HEK293 (cell line): Measurements from ENCODE around the gene HNRNPC.
"Not testable (repeated sequence)": the region's sequence is repeated elsewhere in the genome, so short reads cannot be mapped to it uniquely, and the experiment has no call there.

Experiments
- CTCF ChIA-PET: fragments of 350-600 bp; formaldehyde crosslinking; extraction: SDS; loops from one replicate; lab custom pipeline; 2021; ENCODE audit warnings: antibody characterized with exemption; lab: Yijun Ruan, JAX
- POLR2A ChIA-PET: fragments of 300-600 bp; formaldehyde crosslinking; extraction: SDS; loops from one replicate; lab custom pipeline; 2020; ENCODE audit warnings: antibody characterized with exemption, inconsistent platforms; lab: Yijun Ruan, JAX
- H3K27ac ChIP-seq: fragments of 200-500 bp; sonication (Bioruptor generic); 2 replicates; pipeline ENCODE4 v1.5.1; 2014; ENCODE audit warnings: low read depth, low read length, control low read depth, inconsistent platforms; ENCODE audit errors: extremely low read depth
- H3K36me3 ChIP-seq, 2 experiments: fragments of 200-500 bp in 1 of 2; sonication (Bioruptor generic) in 1 of 2; 1 replicate in 1 of 2; 2 replicates in 1 of 2; pipeline ENCODE4 v1.5.1; 2014 to 2017; ENCODE audit warnings: inconsistent platforms in 2 of 2, low read length in 2 of 2; ENCODE audit not compliant: control insufficient read depth in 2 of 2, insufficient read depth in 1 of 2
- H3K4me1 ChIP-seq: fragments of 200-500 bp; sonication (Bioruptor generic); 2 replicates; pipeline ENCODE4 v1.5.1; 2014; ENCODE audit warnings: mild to moderate bottlenecking, low read length, inconsistent platforms; ENCODE audit not compliant: control insufficient read depth, insufficient read depth
- H3K4me3 ChIP-seq: 2 replicates; pipeline ENCODE4 v1.5.1; 2011; ENCODE audit warnings: low read depth, mild to moderate bottlenecking, control low read depth, low read length, moderate library complexity
- H3K9me3 ChIP-seq: fragments of 200-500 bp; sonication (Bioruptor generic); 2 replicates; pipeline ENCODE4 v1.5.1; 2014; ENCODE audit warnings: low read depth, low read length, inconsistent platforms; ENCODE audit not compliant: control insufficient read depth, insufficient read depth
- KLF9 ChIP-seq: fragments of 450-650 bp; formaldehyde crosslinking; IDR thresholded peaks from 2 replicates; pipeline ENCODE4 v1.5.1; 2016; ENCODE audit warnings: missing biosample characterization, missing genetic modification characterization, low read depth
- OSR2 ChIP-seq: fragments of 450-650 bp; formaldehyde crosslinking; IDR thresholded peaks from 2 replicates; pipeline ENCODE4 v1.5.1; 2016; ENCODE audit warnings: missing biosample characterization, missing genetic modification characterization
- PRDM1 ChIP-seq: fragments of 450-650 bp; formaldehyde crosslinking; IDR thresholded peaks from 2 replicates; pipeline ENCODE4; 2016; ENCODE audit warnings: missing biosample characterization, missing genetic modification characterization
- PRDM10 ChIP-seq: fragments of 450-650 bp; formaldehyde crosslinking; IDR thresholded peaks from 2 replicates; pipeline ENCODE4 v1.5.1; 2016; ENCODE audit warnings: missing biosample characterization, missing genetic modification characterization
- REPIN1 ChIP-seq: fragments of 450-650 bp; formaldehyde crosslinking; IDR thresholded peaks from 2 replicates; pipeline ENCODE4 v1.5.1; 2017; ENCODE audit warnings: missing biosample characterization, missing genetic modification characterization, low read depth
- REST ChIP-seq: fragments of 450-650 bp; formaldehyde crosslinking; IDR thresholded peaks from 2 replicates; pipeline ENCODE4 v1.5.1; 2016; ENCODE audit warnings: missing biosample characterization, missing genetic modification characterization
- ZBTB26 ChIP-seq: fragments of 450-650 bp; formaldehyde crosslinking; optimal IDR thresholded peaks from 2 replicates; pipeline ENCODE3; 2016; ENCODE audit warnings: missing biosample characterization, mild to moderate bottlenecking, missing genetic modification characterization
- ZNF350 ChIP-seq: fragments of 450-650 bp; formaldehyde crosslinking; IDR thresholded peaks from 2 replicates; pipeline ENCODE4 v1.5.0; 2017; ENCODE audit warnings: missing biosample characterization, mild to moderate bottlenecking, missing genetic modification characterization
- ZNF610 ChIP-seq: fragments of 450-650 bp; formaldehyde crosslinking; IDR thresholded peaks from 2 replicates; pipeline ENCODE4 v1.5.1; 2016; ENCODE audit warnings: missing biosample characterization, missing genetic modification characterization, borderline replicate concordance
- ZNF629 ChIP-seq: fragments of 450-650 bp; formaldehyde crosslinking; IDR thresholded peaks from 2 replicates; pipeline ENCODE4 v1.5.1; 2017; ENCODE audit warnings: missing biosample characterization, missing genetic modification characterization
- ZNF645 ChIP-seq: fragments of 450-650 bp; formaldehyde crosslinking; IDR thresholded peaks from 2 replicates; pipeline ENCODE4; 2016; ENCODE audit warnings: missing biosample characterization, missing genetic modification characterization
- ZNF660 ChIP-seq: fragments of 450-650 bp; IDR thresholded peaks from 2 replicates; pipeline ENCODE4 v1.5.1; 2018; ENCODE audit warnings: missing biosample characterization, mild to moderate bottlenecking, missing genetic modification characterization
- ZNF76 ChIP-seq: fragments of 450-650 bp; formaldehyde crosslinking; IDR thresholded peaks from 2 replicates; pipeline ENCODE4; 2016; ENCODE audit warnings: low read depth, missing biosample characterization, missing genetic modification characterization, borderline replicate concordance
- ZNF768 ChIP-seq: fragments of 450-650 bp; formaldehyde crosslinking; IDR thresholded peaks from 2 replicates; pipeline ENCODE4 v1.5.1; 2018; ENCODE audit warnings: missing biosample characterization, mild to moderate bottlenecking, missing genetic modification characterization

Gene HNRNPC

GRCh38 chr14:21278632-21279031, 9.4 kb upstream of the HNRNPC start:
- Histone ChIP-seq H3K36me3 (no peaks in the 10 kb centered on the region), H3K4me1 (no peaks in the 10 kb centered on the region), H3K4me3 (no peak overlapping the region), H3K9me3 (no peaks in the 10 kb centered on the region), H3K27ac (no peak overlapping the region)
- POLR2A ChIA-PET: interaction anchor here (0.6 kb wide), 1 partner anchor 17 kb away, joined by 6 read pairs; no protein-coding TSS in a partner anchor
- TF ChIP-seq OSR2 (no peak), KLF9 (tag by site-specific recombination) (no peak)
- CTCF ChIA-PET: no interaction called here

- Histone ChIP-seq H3K27ac (0 out of 2 replicates have a peak overlapping the region, but pooled peaks have one; percentile 9), H3K36me3 (no peaks in the 10 kb centered on the region), H3K4me1 (no peaks in the 10 kb centered on the region), H3K4me3 (no peak overlapping the region), H3K9me3 (no peaks in the 10 kb centered on the region)
- CTCF ChIA-PET: interaction anchor here (0.8 kb wide), 1 partner anchor 9 kb away, joined by 3 read pairs; no protein-coding TSS in a partner anchor
- TF ChIP-seq ZNF76 (tag by site-specific recombination): no peak
- TF ChIP-seq ZBTB26 (tag by site-specific recombination): no peak
- peak; percentile 55 for TF ChIP-seq PRDM1 (tag by site-specific recombination)
- POLR2A ChIA-PET: interaction anchor here (0.7 kb wide), 2 partner anchors 36 to 54 kb away, joined by 4 read pairs; no protein-coding TSS in a partner anchor
Observed at GRCh38 chr14:21275261-21275858, 6.1 kb upstream of the HNRNPC start.

- H3K27ac ChIP-seq, H3K4me3 ChIP-seq, POLR2A ChIA-PET, H3K4me1 ChIP-seq, H3K9me3 ChIP-seq: not testable (repeated sequence)
- CTCF ChIA-PET: interaction anchor here (0.6 kb wide), 1 partner anchor 34 kb away, joined by 4 read pairs; no protein-coding TSS in a partner anchor
- H3K36me3 ChIP-seq: peaks cover 0 to 14% of the 10 kb centered on the region in 2 experiments; a peak in 1 of 3 replicates
Observed at GRCh38 chr14:21272661-21273060, 3.4 kb upstream of the HNRNPC start.

GRCh38 chr14:21268617-21269251, 508 bp downstream of the HNRNPC start:
- no peaks in the 10 kb centered on the region for H3K9me3 ChIP-seq
- peaks cover 23 to 52% of the 10 kb centered on the region in 2 experiments for H3K36me3 ChIP-seq
- H3K27ac ChIP-seq: peak overlapping the region; percentile 85
- peaks cover 20% of the 10 kb centered on the region for H3K4me1 ChIP-seq
- H3K4me3 ChIP-seq: peak overlapping the region; percentile 90
- CTCF ChIA-PET: interaction anchor here (0.7 kb wide), 1 partner anchor 165 kb away, joined by 3 read pairs; no protein-coding TSS in a partner anchor
- POLR2A ChIA-PET: interaction anchor here (0.7 to 2.9 kb wide), 2 partner anchors 12 to 168 kb away, joined by 6 to 13 read pairs; no protein-coding TSS in a partner anchor
- TF ChIP-seq PRDM10 (tag by site-specific recombination): no peak
- TF ChIP-seq ZNF350 (tag by site-specific recombination): no peak
- 0 out of 2 replicates have a peak, but pooled peaks have one; percentile 14 for TF ChIP-seq ZNF629
- no peak for TF ChIP-seq ZNF768 (tag by site-specific recombination)
- 0 out of 2 replicates have a peak, but pooled peaks have one; percentile 41 for TF ChIP-seq REST
- TF ChIP-seq ZNF645 (tag by site-specific recombination): no peak
- no peak for TF ChIP-seq REPIN1 (tag by site-specific recombination)
- TF ChIP-seq ZNF660: 0 out of 2 replicates have a peak, but pooled peaks have one; percentile 31
- TF ChIP-seq ZNF610: no peak
